ENCODE results near the gene HDAC4.

HDAC4 gene

DNA sequence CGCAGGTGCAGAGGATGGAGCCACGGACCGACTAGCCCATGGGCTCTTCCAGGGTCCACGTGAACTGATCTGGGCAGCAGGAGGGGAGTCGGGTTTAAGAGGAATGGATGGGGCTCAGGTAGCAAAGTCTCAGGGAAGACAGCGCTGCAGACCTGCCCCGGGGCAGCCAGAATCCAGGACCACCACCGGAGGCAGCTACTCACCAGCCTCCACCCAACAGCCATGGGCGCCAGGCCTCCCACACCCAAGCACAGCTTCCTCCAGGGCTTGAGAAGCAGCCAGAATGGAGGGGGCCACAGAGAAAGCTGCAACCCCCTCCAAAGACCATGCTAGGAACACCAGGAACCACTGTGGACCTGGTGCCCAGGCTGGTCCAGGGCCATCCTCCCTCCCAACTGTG, 388.6 kb downstream of the HDAC4 start:
- no peak for DNase-seq (ENCODE audit: low read depth)

DNA sequence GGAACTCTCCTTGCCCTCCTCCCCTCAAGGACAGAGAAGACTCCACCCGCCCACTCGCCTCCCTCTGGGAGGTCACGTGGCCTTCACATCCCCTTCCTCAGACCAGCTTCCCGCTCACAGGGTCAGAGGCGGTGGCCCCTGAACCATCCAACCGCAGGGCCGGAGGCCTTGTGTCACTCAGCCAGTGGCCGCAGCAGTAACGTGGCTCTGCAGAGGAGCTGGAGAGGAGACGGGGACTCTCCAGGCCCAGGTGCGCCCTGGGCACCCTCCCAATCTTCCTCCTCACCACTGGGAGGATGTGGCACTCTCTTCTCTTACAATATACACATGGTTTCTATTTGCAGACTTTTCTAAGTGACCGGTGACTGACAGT, 391.2 kb downstream of the HDAC4 start:
- no peak for DNase-seq (ENCODE audit: low read depth)

GRCh38 chr2:239008677-239009588, 391.9 kb downstream of the HDAC4 start:
- no peak for DNase-seq (ENCODE audit: low read depth)

- DNase-seq (ENCODE audit: low read depth) = no peak
Measured at GRCh38 chr2:239008004-239008403, 392.8 kb downstream of the HDAC4 start.

GRCh38 chr2:239006622-239007285, 394.1 kb downstream of the HDAC4 start:
- DNase-seq (ENCODE audit: low read depth) = no peak

DNA sequence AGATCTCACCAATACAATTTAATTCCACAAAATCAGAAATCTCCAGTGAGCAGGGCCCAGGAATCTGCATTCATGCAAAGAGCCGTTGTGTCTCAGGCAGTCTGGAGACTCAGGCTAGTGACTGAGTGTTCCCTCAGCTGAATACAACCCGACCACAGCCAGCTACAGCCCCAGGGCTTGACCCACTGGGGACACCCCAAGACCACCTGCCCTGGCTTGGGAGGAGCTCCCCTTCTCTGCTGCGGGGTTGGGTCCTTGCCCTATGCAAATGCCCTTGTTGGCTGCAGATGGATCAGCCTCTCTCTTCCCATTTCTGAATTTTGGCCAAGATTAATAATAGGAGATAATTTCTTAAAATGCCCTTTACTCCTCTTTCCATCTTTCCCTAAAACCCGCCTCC, 395.2 kb downstream of the HDAC4 start:
- DNase-seq (ENCODE audit: low read depth) = no peak

GRCh38 chr2:239004274-239005015, 396.4 kb downstream of the HDAC4 start:
- DNase-seq (ENCODE audit: low read depth) = no peak

GRCh38 chr2:239003624-239004273, 397.1 kb downstream of the HDAC4 start:
- no peak for DNase-seq (ENCODE audit: low read depth)

GRCh38 chr2:239002954-239003623, 397.7 kb downstream of the HDAC4 start:
- no peak for DNase-seq (ENCODE audit: low read depth)

DNA sequence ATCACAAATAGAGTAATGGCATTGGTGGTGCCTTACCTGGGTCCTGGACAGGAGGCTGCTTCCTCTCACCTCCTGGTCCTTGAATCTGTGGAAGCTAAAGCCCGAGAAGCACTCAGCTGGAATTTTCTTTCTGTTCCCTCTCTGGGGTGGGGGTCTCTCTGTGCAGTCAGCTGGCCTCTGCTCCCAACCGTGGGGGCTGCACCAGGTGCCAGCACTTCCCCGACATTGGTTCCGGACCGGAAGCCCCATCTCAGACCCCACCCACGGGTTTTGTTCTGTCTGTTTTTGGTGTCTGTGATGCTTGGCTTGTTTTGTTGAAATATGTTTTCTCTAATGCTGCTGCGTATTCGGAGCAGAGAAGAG, 398.2 kb downstream of the HDAC4 start:
- DNase-seq (ENCODE audit: low read depth) = no peak

DNA sequence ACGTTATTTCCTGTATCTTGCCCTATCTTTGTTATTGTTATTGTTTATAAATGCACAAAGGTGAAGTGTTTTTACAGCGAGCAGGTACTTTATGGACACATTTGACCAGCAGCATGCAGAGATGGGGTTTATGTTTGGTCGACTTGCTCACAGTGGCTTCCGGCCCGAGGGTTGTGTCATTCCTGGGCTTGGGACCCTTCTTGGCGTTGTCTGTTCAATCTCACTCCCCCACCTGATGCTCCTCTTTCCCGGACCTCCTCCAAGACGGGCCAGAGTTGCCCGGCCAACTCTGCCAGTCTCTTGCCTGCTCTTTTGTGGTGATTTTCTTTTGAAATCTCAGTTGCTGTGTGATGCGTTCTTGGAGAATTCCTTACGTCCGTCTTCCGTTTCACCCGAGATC, 399.0 kb downstream of the HDAC4 start:
- DNase-seq (ENCODE audit: low read depth) = no peak

DNA sequence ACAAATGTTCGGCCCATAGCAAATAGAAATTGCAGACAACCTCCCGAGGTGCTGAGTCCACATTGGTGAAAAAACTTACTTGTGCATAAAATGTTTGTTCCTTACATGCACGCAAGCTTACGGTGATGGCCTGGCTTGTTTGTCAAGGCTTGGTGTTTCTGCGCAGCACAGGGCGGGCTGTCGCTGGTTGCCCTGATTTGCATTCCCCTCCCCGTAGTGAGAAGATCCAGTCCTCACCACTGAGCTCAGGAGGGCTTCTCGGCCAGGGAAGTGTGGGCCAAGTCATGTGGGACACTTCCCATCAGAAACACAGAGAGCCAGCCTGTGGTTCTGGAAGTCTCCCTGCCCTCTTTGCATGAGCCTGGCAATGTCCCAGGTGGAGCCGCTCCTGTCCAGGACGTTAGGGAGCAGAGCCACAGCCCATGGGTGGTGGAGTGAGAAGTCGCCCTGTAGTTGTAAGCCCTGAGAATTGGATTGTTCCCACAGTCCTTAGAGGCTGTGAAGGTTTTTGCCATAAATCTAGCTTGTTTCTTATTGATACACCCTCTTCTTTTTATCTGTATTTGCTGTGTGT, 400.2 kb downstream of the HDAC4 start:
- DNase-seq (ENCODE audit: low read depth) = no peak

- DNase-seq (ENCODE audit: low read depth) = no peak
Measured at GRCh38 chr2:239000089-239000488, 400.7 kb downstream of the HDAC4 start.

- no peak for DNase-seq (ENCODE audit: low read depth)
Measured at GRCh38 chr2:238999291-238999741, 401.5 kb downstream of the HDAC4 start.

GRCh38 chr2:238998801-238999200, 402.0 kb downstream of the HDAC4 start:
- DNase-seq (ENCODE audit: low read depth) = no peak

Measured in activated T-helper 1 cell treated with Interleukin-2 at 50 U/mL for 16 hours (primary cell).